GM19239 (cell line): ENCODE data around the gene ME3.
"Not testable (repeated sequence)": the region's sequence is repeated elsewhere in the genome, so short reads cannot be mapped to it uniquely, and the experiment has no call there.

Experiments used
- DNase-seq: peaks from one replicate; pipeline ENCODE4 v3.0.0; 2011; ENCODE audit warnings: low spot score; ENCODE audit not compliant: insufficient read length
- FAIRE-seq: peaks from 2 replicates; lab custom pipeline; 2011; peaks lifted over from hg19 to GRCh38; lab: Jason Lieb, UNC

Gene ME3

DNA sequence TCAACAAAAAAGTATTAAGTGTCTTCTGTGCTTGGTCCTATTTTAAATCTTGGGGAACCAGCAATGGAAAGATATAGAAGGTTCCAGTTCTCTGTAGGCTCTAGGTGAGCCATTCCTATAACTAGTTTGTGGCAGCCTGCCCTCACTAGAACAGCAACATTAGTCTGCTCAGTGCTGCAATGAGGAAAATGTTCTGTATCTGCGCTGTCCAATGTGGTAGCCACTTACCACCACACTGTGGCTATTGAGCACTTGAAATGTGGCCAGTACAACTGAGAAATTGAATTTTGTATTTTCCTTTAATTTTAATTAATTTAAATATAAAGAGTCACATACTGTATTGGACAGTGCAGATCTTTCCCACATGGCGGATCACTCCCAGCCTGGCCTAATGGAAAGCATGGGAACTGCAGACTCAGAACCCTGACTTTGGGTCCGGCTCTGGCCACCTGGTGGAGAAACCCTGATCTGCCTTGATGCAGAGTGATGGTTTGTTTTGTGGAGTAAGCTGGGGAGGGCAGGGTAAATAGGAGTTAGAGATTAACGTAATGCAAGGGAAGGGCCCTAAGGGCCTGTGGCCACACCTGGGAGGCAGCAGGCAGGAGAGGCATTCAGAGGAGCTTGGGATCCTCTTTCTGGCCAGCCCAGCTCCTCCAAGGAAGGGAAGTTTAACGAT lies 101.0 kb downstream of the ME3 start:
- no peak for DNase-seq
- no peak for FAIRE-seq

DNA sequence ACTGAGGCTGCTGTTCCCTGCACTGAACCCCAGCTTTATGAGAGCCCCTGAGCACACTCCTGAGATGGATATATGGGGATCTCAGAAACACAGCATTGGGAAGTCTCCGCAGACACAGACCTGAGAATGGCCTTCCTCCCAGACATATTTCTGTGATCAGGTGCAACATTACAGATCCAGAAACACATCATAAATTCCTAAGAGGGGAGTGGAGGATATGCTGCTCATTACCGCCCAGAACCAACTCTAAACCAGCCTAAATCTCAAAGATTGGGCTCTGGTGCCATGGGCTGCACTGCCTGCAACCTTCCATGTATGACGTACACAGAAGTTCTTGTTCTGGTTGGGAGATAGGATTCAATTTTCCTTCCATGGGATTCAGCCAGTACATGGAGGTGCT lies 102.0 kb downstream of the ME3 start:
- no peak for FAIRE-seq

DNA sequence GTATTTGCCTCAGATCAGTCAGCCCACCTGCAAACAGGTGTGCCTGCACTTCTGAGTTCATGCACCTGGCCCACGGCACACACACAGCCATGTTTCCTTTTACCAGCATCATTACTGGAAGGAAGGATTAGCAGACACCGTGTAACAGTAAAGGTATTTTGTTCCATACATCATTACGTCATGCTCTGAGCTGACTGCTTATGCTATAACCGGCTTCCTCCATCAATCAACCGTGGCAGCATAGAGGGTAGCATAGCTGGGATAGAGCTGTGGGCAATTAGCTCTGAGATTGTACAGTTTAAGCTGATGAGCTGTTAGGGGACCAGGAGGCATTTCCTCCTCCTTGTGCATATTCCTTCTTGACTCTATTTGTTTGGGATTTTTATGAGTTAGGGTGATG lies 102.4 kb downstream of the ME3 start:
- FAIRE-seq (no peak), DNase-seq (no peak)

More for the DNA sequence above, 102.0 kb downstream of the ME3 start:
- DNase-seq = no peak

DNA sequence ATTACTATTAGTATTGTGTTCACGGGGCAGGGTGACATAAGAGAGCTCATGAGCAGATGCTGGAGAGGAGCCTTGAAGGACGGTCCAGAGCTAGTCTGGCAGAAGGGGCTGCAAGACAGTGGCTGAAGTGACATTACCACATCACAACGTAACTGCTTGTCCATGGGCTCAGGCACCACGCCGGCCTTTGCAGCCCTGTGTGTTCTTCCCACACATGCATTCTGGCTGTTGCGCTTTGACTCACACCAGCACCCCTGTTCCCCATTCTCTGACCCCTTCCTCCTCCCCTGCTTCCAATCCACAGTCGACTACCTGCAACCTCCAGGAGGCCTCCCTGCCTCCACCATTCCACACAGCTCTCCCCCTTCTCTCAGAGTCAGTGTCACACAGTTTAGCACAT lies 103.3 kb downstream of the ME3 start:
- DNase-seq (no peak), FAIRE-seq (no peak)

DNA sequence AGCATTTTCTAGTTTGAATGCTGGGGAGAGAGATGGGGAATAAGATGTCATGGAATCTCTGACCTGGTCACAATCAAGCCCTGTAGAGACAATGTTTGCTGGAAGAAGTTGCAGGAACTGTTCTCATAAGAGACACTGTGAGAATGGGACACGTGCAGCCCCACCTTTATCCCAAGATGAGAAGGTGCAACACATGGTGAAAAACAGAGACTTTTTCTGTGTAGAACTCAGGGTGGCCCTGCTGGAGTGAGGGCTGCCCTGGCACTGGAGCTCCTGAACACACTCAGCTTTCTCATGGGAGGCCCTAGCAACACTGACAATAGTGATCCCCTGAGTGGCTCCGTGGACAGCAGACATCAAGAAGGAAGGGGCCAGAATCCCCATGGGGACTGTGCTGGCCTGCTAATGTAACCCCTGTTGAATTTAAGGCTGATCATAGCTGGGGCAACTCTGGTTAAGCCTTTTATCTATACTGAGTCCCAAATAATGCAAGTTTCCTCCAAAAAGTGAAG lies 106.6 kb downstream of the ME3 start:
- FAIRE-seq (no peak), DNase-seq (no peak)

DNA sequence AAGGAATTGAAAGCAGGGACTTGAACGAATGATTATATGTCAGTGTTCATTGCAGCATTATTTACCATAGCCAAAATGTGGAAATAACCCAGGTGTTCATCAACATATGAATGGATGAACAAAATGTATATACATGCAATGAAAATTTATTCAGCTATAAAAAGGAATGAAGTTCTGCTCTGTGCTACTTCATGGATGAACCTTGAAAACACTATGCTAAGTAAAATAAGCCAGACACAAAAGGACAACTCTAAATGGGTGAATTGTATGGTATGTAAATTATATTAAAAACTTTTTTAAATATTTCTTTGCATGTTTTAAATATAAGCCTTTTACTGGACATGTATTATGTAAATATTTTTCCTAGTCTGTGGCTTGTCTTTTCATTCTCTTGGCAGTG lies 107.0 kb downstream of the ME3 start:
- FAIRE-seq (no peak), DNase-seq (no peak)

DNA sequence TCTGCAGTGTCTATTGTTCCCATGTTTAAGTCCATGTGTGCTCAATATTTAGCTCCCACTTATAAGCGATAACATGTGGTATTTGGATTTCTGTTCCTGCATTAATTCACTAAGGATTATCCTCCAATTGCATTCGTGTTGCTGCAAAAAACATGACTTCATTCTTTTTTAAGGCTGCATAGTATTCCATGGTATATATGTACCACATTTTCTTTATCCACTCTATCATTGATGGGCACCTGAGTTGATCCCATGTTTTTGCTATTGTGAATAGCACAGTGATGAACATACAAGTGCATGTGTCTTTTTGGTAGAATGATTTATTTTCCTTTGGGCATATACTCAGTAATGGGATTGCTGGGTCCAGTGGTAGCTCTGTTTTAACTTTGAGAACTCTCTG lies 109.6 kb downstream of the ME3 start:
- FAIRE-seq, DNase-seq: not testable (repeated sequence)

DNA sequence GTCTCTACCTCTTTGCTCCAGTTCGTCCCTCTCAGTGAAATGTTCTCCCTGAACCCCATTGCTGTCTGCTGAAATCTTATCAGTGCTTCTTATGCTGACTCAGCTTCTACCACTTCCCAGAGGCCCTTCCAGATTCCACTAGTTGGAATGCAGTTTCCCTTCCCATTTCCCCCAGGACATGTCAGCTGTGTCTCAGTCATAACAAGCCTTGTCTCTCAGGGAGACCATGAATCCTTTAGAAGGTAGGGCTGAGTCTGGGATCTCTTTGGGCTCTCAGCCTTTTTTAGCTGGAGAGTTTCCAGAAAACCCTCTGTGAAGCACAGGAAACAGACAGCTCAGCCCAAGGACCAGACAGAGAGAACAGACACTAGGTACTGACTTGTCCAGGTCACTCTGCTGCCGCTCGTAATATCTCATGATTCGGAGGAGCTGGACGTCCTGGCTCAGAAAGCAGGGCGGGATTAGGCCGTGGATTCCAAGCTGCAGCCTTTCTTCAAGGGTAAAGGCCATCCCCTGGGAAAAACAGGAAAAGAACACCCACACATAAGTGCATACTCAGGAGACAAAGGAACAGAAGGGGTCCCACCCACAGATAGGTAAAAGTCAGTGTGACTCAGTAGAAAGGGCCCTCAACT lies 113.0 kb downstream of the ME3 start:
- no peak for DNase-seq
- FAIRE-seq = no peak

DNA sequence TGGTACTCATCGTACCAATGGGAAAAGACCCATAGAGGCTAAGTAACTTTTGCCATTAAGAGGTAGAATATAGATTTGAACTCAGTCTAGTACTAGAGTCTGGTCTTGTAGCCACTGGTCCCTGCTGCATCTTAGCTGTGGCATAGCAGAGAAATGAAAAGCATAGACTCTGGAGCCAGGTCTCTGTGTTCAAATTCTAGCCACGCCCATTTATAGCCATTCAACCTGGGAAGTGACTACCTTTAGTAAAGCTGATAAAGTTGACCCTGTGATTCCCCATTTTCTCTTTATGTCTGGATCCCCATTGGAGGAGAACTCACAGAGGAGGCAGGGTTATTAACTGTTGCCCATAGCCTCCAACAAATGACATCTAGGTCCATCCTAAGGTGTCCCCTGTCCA lies 113.6 kb downstream of the ME3 start:
- FAIRE-seq (no peak), DNase-seq (no peak)

DNA sequence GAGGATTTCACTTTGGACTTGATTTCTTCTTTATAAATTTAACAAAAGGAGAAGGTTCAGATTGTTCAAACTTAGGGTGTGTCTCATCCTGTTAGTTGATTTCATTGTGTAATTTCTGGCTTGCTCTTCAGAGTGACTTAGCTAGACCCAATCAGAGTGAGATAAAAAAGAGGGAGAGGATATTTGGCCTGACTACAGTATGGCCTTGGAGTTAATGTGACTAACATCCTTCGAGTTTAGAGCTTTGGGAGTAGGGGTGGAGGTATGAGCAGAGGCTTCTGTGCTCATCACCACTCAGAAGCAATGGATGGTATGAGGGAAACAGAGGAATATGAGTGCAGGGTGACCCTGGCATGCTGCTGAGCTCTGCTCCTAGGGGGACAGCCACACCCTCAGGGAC lies 114.2 kb downstream of the ME3 start:
- no peak for FAIRE-seq
- no peak for DNase-seq

DNA sequence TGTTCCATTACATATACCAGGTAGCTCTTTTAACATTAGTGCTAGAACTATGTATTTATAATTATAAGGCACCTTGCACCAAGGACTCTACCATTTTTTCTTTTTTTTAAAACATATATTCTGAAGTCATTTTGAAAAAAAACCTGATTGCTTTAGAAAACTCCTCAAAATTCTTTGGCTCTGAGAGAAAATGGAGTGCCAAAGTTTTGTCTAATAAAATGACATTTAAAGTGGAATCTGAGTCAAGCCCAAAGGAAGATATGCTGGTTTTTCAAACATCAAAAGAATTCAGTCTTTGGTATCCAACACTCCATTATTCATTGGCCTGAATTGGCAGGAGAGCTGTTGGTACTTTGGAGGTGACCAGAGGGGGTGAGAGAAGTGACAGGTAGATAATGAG lies 116.5 kb downstream of the ME3 start:
- no peak for FAIRE-seq
- DNase-seq = no peak

DNA sequence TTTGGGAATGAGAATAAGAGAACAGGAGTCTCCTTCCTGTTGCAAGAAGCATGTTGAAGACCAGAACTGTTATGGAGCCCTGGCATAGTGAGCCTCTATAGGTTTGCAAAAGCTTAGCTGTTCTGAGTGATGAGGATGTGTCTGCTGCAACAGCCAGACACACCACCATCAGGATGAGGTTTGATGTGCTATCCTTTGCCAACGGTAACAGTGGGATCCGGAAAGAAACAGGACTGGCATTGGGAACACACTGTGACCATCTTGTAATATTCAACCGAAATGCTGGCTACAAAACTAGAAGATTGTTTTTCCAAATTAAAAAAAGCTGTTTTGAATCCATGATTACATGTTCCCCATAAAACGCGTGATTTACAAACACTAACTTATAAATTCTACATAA lies 117.0 kb downstream of the ME3 start:
- no peak for FAIRE-seq
- no peak for DNase-seq

DNA sequence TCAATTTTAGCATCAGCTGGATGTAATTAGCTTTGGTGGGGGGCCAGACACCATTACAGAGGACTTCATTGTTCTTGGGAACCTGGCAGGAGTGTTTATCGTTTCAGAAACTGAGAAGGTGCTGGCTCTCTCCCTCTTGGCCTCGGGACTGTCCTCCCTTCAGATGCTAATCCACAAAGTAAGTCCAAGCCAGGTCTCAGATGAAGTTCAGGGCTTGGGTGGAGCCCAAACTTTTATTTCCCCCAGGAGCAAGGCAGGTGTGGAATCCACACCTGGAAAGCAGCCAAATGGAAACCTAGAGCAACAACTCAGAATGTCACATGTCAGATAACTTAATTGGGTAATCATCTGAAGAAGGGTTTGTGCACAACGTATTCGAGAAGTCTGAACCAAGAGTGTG lies 119.2 kb downstream of the ME3 start:
- DNase-seq (no peak), FAIRE-seq (no peak)

DNA sequence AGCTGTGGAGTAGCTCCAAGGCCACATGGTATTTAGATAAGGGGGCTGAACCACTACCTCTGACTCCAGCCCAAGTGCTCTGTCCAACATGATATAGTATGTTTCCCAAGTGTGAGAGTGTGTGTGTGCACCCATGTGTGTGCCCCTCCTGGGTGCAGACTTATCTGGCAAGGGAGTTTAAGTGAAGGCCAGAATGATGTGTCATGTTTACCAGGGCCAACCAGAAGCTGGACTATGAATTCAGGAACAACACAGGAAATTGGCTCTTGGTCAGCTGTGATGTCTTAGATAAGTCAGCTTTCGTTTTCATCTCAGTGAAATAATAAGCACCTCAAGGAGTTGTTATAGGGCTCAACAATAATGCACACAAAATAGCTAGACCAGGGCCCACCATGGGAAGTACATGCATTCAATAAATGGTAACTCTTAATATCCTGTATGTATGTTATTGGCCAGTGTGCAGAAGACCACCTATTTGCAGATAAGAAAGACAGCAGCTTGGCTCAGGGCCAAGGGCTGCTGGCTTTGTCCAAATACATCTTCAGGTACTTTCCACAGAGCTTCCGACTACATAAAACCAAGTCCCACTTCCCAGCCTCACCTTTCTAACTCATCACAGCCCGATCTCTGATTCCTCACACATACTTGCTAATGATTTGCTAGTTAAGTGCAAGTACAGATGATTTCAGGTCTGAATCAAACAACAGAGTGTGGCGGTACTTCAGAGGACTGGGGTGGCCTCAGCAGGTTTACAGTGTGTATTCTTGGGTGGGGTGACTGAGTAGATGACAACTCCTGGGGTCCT lies 120.9 kb downstream of the ME3 start:
- DNase-seq = no peak
- no peak for FAIRE-seq

DNA sequence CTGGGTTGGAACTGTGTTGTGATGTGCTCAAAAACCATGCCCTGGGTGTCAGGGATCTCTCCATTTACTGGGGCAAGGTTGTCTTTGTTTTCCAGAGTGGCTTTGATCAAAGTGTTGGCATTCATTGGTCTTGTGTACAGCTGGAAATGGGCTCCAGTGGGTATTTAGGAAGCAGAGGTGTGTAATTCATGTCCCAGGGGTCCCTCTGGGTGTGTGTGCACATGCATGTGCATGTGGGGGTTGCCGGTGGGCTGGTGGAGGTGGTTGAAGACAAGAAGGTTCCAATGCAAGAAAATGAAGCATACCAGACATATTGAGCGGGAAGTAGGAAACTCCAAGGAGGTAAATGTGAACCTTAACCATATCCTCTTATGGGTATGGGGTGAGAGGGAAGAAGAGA lies 121.7 kb downstream of the ME3 start:
- FAIRE-seq (no peak), DNase-seq (no peak)

DNA sequence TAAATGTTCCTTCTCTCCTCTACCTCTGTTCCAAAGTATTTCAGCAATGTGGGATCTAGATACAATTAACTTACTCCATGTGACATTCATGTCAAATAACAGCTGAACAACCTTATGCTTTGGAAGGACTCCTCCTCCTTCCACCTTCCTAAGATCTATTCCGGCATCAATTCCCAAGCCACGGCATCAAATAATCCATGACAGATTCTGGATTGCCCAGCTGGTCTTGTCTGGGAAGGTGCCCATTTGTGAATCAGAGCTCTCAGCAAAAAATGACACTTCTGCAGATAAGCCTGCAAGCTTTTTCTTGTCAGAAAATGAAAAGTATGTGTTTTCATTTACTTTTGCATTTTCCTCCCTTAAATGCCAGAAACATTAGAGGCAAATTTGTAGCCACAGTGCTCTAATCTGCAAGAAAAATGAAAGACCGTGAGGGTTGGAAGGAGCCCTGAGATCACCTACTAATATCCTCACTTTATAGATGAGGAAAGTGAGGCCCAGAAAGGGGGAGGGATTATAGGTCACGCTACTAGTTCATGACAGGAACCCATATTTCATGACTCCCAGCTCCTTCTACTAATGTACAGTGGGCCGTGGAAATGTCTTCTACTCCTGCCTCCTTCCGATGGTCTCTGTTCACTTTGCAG lies 124.0 kb downstream of the ME3 start:
- FAIRE-seq (no peak), DNase-seq (no peak)

DNA sequence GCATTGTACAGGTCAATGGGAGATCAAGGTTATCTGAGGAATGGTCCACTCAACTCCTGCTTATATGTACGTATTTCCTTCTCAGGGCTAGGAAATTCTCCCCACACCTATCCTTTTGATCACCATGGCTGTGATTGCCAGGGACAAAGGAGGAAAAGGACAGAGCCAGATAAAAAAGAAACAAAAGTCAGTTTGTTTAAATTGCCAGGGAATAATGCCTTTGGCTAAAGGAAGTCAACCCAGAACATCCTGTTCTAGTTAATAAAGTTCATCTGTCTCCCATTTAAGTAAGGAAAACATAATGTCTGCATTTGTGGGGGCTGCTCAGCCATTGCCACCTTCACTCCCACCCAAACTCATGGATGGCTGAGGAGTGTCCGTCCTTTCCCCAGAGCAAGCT lies 124.7 kb downstream of the ME3 start:
- DNase-seq (no peak), FAIRE-seq (no peak)

DNA sequence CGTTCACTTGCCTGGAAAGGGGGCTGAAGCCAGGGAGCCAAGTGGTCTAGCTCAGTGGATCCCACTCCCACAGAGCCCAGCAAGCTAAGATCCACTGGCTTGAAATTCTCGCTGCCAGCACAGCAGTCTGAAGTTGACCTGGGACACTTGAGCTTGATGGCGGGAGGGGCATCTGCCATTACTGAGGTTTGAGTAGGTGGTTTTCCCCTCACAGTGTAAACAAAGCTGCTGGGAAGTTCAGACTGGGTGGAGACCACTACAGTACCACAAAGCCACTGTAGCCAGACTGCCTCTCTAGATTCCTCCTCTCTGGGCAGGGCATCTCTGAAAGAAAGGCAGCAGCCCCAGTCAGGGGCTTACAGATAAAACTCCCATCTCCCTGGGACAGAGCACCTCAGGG lies 131.1 kb downstream of the ME3 start:
- not testable (repeated sequence) for DNase-seq

DNA sequence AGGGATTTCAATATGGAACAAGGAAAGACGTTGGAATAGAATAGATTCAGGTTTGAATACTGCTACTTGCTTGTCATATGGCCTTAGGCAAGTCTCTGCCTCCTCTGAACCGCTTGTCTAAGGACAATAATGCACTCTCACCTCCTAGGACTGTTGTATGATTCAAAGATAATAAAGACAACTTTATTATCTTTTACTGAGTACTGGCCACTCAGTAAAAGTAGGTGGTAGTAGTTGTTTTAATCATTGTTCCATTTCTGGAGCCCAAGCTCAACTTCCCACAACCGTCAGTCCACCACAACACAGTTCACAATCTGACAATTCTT lies 134.2 kb downstream of the ME3 start:
- FAIRE-seq (no peak), DNase-seq (no peak)

More for the DNA sequence above, 131.1 kb downstream of the ME3 start:
- not testable (repeated sequence) for FAIRE-seq

DNA sequence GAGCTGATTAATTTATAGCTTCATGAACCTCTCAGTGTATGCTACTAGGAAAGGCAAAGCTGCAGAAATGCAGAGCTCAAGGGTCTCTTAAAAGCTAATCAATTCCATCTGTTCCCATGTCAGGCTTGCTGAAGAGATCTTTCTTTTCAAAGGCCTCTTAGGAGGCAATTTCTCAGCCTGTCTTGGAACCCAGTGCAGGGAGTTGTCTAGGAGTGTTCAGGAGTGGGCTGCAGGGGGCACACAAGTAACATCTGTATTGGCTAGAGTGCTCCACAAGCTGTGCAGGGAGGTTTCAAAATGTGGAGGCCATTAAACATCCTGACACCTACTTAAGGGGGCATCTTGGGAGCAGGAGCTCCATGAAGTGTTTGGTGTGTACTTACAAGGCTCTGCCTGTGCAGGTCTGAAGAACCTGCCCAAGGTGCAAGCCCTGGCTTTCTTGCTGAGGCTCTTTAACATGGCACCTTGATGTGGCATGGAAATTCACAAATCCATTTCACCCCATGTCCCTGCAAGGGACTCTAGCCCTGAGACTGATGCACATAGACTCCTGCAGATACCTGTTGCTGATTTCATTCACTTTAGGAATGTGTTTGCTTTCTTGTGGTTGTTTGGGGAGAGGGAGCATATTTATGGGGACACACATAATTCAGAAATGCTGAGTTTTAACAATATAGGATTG lies 134.7 kb downstream of the ME3 start:
- FAIRE-seq = no peak
- DNase-seq = no peak
